KMS-11 (cell line): ENCODE results near the gene MSI2.

ENCODE experiments used
- H2AFZ ChIP-seq: fragments of 200-600 bp; sonication (generic); 2 replicates; pipeline ENCODE4 v1.6.1; 2016; ENCODE audit warnings: antibody characterized with exemption, mixed run types, low read depth
- H3K27ac ChIP-seq: fragments of 200-600 bp; sonication (generic); 2 replicates; pipeline ENCODE4 v1.6.1; 2016; ENCODE audit warnings: mild to moderate bottlenecking, mixed run types
- H3K27me3 ChIP-seq: fragments of 200-600 bp; sonication (generic); 2 replicates; pipeline ENCODE4 v1.6.1; 2017; ENCODE audit warnings: mild to moderate bottlenecking, low read depth, mixed run types, moderate library complexity; ENCODE audit not compliant: insufficient read depth
- H3K36me3 ChIP-seq: fragments of 200-600 bp; sonication (generic); 2 replicates; pipeline ENCODE4 v1.6.1; 2017; ENCODE audit warnings: mild to moderate bottlenecking, mixed run types; ENCODE audit not compliant: insufficient read depth
- H3K4me1 ChIP-seq: fragments of 200-600 bp; sonication (generic); 2 replicates; pipeline ENCODE4 v1.6.1; 2016; ENCODE audit warnings: mild to moderate bottlenecking, low read depth, mixed run types; ENCODE audit not compliant: poor library complexity, severe bottlenecking
- H3K4me2 ChIP-seq: fragments of 200-600 bp; sonication (generic); 2 replicates; pipeline ENCODE4 v1.7.0; 2016; ENCODE audit warnings: mild to moderate bottlenecking, mixed run types
- H3K4me3 ChIP-seq: fragments of 200-600 bp; sonication (generic); IDR thresholded peaks from 2 replicates; pipeline ENCODE4 v1.6.1; 2017; ENCODE audit warnings: low read depth, low read length, mixed read lengths; ENCODE audit not compliant: insufficient read depth
- H3K79me2 ChIP-seq: fragments of 200-600 bp; sonication (generic); 2 replicates; pipeline ENCODE4 v1.6.1; 2016; ENCODE audit warnings: low read depth, mixed run types; ENCODE audit not compliant: insufficient read depth
- H3K9ac ChIP-seq: fragments of 200-600 bp; sonication (generic); 2 replicates; pipeline ENCODE4 v1.6.1; 2016; ENCODE audit warnings: mild to moderate bottlenecking, mixed run types
- H4K20me1 ChIP-seq: fragments of 200-600 bp; sonication (generic); 2 replicates; pipeline ENCODE4 v1.6.1; 2016; ENCODE audit warnings: mild to moderate bottlenecking, mixed run types; ENCODE audit not compliant: insufficient read depth
- CTCF ChIP-seq: fragments of 200-600 bp; sonication (generic); conservative IDR thresholded peaks from 2 replicates; pipeline ENCODE4 v1.6.1; 2017; ENCODE audit warnings: low read depth, mild to moderate bottlenecking, antibody characterized with exemption, low read length, moderate library complexity, mixed read lengths

Gene MSI2

DNA sequence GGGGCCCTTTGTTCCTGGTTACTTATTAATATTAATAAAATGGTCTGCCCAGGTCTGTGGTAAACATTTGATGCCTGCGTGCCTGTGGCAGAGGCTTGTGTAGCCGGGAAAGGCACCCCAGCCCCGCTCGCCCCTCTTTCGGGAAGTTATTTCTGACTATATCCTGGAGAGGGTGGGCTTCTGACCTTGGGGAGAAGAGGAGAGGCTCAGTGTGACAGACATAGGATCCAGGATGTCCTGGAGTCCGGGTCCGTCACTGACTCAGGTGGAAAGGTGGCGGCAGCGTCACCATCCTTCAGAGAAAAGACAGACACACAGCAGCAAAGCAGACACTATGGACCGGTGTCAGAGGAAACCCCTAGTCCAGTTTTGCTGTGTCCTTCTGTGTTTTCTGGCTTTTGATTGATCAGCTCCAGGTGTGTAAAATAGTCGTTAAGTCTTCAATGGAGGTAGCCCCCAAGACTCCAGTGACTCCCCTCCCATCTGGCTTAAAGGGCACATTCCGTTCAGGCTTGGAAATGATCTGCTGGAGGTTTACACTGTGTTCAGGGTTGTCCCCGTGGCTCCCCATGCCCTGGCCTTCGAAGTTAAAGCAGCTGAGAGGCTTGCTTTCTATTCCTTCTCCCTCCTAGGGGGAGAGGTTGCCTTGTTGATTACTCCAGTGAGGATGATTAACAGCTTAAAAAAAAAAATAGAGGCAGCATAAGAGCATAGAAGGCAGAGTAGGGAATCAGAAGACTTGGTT lies 407.2 kb downstream of the MSI2 start:
- Histone ChIP-seq H3K36me3 (no peaks in the 10 kb centered on the region), H3K9ac (no peak overlapping the region), H3K27ac (no peak overlapping the region), H3K4me2 (no peak overlapping the region), H3K4me1 (peaks cover 10% of the 10 kb centered on the region), H3K27me3 (no peaks in the 10 kb centered on the region), H2AFZ (no peak overlapping the region), H3K79me2 (no peaks in the 10 kb centered on the region), H3K4me3 (no peak overlapping the region), H4K20me1 (no peaks in the 10 kb centered on the region)
- TF ChIP-seq CTCF, result no peak

DNA sequence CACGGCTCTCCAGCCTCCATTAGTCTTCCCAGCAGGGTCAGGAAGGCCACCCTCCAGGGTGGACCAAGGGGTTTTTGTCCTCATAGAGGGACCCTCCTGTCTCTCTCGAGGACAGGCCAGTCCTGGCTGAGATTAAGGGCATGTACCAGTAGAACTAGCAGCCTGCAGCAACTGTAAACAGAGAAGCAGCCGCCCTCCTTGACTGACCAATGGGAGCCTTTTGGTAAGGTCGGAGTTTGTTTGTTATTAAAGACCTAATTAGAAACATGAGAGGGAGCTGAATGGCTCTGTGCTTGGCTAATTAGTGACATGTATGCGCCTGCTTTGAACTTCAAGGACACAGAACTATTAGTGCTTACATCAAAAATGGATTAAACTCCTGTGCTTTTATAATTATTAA lies 408.8 kb downstream of the MSI2 start:
- H4K20me1 ChIP-seq, result no peaks in the 10 kb centered on the region
- H3K4me2 ChIP-seq, result no peak overlapping the region
- H3K27me3 ChIP-seq, result no peaks in the 10 kb centered on the region
- no peak overlapping the region for H2AFZ ChIP-seq
- H3K79me2 ChIP-seq, result no peaks in the 10 kb centered on the region
- H3K4me3 ChIP-seq, result no peak overlapping the region
- H3K9ac ChIP-seq, result no peak overlapping the region
- peaks cover 10% of the 10 kb centered on the region for H3K4me1 ChIP-seq
- H3K36me3 ChIP-seq, result no peaks in the 10 kb centered on the region
- no peak overlapping the region for H3K27ac ChIP-seq
- TF ChIP-seq CTCF, result no peak

DNA sequence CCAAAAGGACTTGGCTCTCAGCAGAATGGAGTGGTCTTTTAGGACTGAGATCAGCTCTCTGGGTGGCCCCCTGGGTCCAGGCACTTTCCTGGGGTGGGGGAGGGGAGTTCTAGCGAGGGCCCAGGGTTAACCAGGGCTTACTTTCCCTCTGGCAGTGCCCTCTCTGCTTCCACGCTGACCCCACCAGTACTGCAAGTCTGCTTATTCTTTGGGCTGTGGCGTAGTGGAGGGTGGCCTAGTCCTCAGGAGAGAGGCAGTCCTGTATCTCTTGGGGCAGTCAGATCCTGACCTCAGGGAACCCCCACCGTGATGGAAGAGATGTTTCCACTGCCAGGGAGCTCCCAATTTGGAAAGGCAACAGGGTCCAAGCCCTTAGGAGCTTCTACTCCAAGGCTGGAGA lies 409.4 kb downstream of the MSI2 start:
- Histone ChIP-seq H2AFZ (no peak overlapping the region), H3K79me2 (no peaks in the 10 kb centered on the region), H3K4me3 (no peak overlapping the region), H3K9ac (no peak overlapping the region), H4K20me1 (no peaks in the 10 kb centered on the region), H3K4me1 (peaks cover 10% of the 10 kb centered on the region), H3K4me2 (no peak overlapping the region), H3K27ac (no peak overlapping the region), H3K27me3 (no peaks in the 10 kb centered on the region), H3K36me3 (no peaks in the 10 kb centered on the region)
- no peak for TF ChIP-seq CTCF

GRCh38 chr17:57666201-57666870 lies 410.0 kb downstream of the MSI2 start:
- H4K20me1 ChIP-seq, result no peaks in the 10 kb centered on the region
- H3K27ac ChIP-seq, result 0 out of 2 replicates have a peak overlapping the region, but pooled peaks have one; percentile 10
- no peaks in the 10 kb centered on the region for H3K79me2 ChIP-seq
- no peak overlapping the region for H3K4me2 ChIP-seq
- no peak overlapping the region for H3K9ac ChIP-seq
- H3K4me3 ChIP-seq, result no peak overlapping the region
- H3K4me1 ChIP-seq, result peaks cover 11% of the 10 kb centered on the region
- no peaks in the 10 kb centered on the region for H3K36me3 ChIP-seq
- H3K27me3 ChIP-seq, result no peaks in the 10 kb centered on the region
- H2AFZ ChIP-seq, result no peak overlapping the region
- no peak for TF ChIP-seq CTCF
